Spleen (tissue), 7 donors: ENCODE measurements around the gene KRT77.
"Not testable (repeated sequence)": the region's sequence is repeated elsewhere in the genome, so short reads cannot be mapped to it uniquely, and the experiment has no call there.

Experiments used
- CTCF ChIP-seq, 11 experiments: fragments of 200-600 bp in 7 of 11; fragments of 450-650 bp in 4 of 11; sonication (generic) in 4 of 11; IDR thresholded peaks in 8 of 11; conservative IDR thresholded peaks in 3 of 11; 1 replicate in 7 of 11; 2 replicates in 4 of 11; pipeline versions ENCODE4 v1.4.0 to v1.8.0; 2016 to 2021; ENCODE audit warnings: antibody characterized with exemption in 11 of 11, inconsistent platforms in 4 of 11, mild to moderate bottlenecking in 1 of 11
- POLR2A ChIP-seq, 3 donors: fragments of 450-650 bp; IDR thresholded peaks; one replicate each; pipeline ENCODE4 v1.5.1; 2017; ENCODE audit warnings: antibody characterized with exemption in 3 of 3, mild to moderate bottlenecking in 1 of 3
- donor health status: DM: no; HTN: no; CAD: no; lungs with moderate emphysema.
- donor health status: DM: no; HTN: no; CAD: no.
- donor health status: DM: no; HTN: no; CAD: no.

DNA sequence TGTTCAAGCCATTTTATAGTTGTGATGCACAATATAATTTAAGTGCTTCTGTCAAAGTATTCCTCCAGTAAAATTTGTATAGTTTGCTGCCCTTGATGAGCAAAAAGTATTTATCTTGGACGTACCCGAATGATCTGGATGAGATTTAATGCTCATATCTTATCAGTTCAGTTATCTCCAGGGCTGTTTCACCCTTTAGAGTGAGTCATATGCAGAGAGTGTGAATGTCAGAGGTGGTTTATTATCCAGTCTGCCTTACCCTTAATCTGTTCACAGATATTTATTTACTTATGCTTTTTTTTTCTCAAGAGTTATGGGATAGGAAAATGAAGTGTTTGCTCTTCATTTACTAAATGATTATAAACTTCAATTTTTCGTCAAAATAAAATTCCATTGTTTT, 47.2 kb upstream of the KRT77 start:
- not testable (repeated sequence) for TF ChIP-seq CTCF (IDR thresholded peaks at IDR 0.05 in 8 of 11, conservative IDR thresholded peaks at IDR 0.05 in 3 of 11); POLR2A (IDR thresholded peaks at IDR 0.05)
